Activated T-cell treated with anti-CD3 and anti-CD28 coated beads for 4 hours (primary cell): ENCODE data around the gene USP6.
"Not testable (repeated sequence)": the region's sequence is repeated elsewhere in the genome, so short reads cannot be mapped to it uniquely, and the experiment has no call there.

Experiments
- DNase-seq: peaks from one replicate; pipeline ENCODE4 v3.0.0-alpha.2; 2020

Gene USP6

DNA sequence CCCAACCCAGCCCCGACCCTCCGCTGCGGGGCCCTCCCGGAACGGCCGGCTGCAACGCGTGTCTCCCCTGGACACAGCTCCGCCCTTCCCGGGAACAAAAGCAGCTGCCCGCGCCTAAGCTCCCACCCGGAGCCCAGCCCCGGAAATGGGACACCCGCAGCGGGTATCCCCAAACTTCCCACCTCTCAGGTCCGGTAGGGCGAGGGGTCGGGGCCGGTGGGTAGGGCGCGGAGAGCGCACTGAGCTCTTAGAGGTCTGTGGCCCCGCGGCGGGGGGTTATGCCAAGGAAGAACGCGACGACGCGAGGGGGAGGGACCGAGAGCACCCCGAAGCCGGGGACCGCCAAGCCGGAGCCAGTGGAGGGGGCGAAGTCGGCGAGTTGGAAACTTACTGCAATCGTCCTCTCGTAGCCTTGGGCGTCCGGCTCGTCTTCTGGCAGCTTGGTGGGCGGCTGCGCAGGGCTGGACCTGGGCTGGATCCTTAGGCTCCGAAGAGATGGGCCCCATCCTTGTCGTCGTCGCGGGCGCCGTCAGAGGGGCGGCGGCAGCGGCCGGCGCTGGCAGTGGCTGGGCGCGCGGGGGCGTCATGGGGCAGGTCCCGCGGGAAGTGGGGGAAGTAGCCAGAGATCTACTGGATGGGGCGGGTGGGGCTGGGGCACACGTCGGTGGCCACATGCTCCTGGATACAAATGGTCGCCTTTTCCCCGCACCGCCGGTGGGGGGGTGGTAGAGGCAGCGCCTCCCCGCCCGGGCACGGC lies 6.9 kb downstream of the USP6 start:
- DNase-seq: no peak

DNA sequence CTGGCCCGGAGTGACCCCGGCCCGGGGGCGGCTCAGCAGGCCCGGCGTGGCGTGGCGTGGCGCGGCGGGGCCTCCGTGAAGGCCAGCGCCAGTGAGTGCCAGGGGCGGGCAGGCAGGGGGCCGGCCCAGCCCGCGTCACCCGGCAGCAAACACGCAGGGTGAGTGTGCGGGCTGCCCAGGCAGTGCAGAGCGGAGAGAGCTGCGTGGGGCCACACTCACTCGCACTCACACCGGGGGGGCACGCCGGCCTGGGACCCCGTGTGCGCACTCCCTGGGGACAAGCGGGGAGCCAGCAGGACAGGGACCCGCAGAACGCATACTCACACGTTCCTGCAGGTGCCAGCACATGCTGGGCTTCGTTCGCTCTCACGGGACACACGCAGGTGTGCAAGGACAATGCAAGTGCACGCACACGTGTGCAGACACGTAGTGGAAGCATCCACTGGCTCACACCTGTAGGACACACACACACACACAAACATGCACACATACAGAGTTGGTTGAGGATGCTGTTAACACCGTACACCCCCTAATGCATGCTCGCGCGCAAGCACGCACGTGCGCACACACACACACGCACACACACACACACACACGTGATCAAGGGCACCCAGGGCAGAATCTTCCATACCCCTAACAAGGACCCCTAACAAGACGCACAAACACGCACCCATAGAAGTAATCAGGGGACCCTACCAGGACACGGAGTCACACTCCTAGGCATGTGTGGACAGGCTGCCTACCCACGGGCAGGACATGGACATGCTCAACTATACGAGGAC lies 7.7 kb downstream of the USP6 start:
- DNase-seq: no peak

DNA sequence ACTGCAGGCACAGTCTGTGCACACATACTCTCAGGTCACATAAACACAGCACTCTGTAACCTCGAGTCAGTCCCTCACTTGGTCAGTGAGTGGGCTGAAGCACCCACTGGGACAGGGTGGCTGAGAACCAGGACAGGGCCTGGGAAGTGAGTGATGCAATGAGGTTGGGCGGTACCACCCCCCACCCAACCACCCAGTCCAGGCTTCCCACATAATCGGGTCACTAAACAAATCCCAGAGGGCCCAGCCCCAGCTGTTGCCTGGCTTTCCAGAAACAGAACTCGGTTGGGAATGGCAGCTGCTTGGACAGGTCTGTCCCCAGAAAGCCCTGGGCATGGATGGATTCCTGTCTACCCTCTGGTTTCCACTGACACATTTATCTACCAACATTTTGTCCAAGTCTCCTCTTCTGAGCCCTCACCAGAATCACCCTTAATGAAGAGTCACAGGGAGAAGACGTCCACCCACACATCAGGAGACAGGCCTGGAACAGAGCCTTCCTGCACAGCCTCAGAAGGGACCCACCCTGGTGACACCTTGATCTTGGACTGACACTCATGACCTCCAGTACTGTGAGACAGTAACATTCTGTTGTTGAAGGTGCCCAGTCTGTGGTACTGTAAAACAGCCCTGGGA lies 8.4 kb downstream of the USP6 start:
- not testable (repeated sequence) for DNase-seq

DNA sequence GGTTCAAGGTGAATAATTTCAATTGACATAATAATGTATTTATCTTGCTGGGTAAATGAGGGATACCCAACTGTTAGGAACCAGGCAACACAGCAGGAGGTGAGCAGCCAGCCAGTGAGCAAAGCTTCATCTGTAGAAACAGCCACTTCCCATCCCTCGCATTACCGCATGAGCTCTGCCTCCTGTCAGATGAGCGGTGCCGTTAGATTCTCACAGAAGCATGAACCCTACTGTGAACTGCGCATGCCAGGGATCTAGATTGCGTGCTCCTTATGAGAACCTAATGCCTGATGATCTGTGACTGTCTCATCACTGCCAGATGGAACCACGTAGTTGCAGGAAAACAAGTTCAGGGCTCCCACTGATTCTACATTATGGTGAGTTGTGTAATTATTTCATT lies 9.1 kb downstream of the USP6 start:
- DNase-seq: not testable (repeated sequence)

DNA sequence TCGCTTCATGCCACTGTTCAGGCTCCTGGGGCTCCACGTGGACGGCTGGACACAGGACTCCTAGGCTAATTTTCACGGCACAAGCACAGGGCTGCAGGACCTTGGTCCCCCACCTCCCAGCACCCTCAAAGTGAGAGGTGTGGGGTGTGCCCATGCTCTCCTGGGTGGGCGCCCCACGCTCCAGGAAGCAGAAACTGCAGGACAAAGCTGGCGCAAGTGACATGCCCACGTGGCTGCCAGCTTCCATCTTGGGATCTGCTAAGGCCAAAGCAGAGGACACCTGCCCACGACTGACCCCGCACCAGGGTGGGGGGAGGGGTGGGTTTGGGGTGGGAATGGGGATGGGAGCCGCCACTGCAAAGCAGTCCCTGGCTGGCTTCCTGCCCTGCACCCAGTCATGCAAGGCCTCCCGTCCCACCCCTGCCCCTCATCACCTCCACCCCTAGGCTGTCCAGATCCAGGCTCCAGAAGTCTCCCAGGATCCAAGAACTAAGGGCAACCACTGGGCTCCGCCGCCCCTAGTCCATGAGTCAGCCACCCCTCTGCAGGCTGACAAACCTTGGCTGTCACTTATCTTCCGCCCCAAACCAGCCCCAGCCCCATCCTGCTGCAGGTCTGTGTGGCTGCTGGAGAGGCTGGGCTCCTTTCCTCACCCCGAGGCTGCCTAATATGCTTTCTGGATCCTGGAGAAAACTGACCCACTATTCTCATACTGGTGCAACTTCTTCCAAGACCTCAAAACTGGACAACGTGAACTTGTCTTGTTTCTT lies 11.1 kb downstream of the USP6 start:
- no peak for DNase-seq

DNA sequence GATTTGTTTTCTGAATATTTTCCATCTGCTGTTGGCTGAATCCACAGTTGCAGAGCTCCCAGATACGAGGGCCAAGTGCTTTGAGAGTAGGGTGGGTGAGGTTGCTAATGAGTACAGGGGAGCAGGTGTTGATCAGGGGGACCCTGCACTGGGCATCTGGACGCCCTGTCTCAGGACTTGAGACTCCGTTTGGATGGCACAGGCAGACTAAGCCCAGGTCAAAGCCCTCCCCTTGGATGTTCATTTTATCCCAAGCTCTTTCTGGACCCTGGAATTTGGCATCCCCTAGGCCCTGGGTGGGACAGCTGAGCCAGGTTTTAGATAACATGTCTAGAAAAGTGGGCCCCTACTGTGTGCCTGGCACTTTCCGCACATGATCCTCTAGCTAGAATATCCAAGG lies 12.1 kb downstream of the USP6 start:
- no peak for DNase-seq

DNA sequence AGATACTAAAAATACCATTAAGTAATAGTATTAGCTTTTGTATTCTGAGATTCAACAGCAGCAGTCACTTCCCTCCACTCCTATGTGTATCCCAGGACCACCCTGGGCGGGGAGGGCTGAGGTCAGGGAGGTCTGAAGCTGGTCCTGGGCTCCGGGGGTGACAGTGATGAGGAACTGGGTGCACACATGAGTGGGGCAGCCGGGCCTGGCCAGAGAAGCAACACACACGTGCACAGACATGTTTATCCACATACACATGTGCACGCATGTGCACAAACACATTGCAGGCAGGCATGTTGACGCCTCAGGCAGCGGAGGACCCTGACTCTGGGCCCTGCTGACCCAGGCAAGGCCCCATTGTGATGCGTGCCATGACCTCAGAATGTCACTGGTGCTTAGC lies 12.6 kb downstream of the USP6 start:
- DNase-seq: not testable (repeated sequence)

DNA sequence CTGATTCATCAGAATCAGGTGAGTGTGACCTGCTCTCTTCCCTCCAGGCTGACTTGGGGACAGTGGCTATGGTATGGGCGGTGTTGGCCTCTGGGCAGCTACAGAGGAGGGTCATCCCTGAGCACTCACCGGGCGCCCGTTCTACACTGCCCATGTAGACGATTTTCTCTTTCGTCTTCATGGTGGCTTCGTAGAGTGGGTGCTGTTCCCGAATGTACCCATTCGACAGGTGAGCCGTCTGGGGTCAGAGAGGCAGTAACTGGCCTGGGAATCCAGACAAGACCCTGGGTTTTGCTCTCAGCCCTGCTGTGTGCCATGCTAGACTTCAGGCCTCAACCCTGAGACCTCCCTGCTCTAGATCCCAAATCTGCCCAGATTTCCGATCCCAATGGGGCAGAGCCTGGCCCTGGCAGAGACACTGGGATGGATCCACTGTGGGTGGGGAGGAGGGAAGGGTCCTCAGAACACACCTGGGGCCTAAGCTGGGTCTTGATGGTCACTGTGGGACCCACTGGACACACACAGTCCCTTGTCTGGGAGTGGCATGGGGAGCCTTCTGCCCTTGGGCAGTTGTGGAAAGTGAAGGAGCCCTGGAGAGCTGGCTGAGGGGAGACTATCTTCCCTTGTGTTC lies 13.2 kb downstream of the USP6 start:
- no peak for DNase-seq

DNA sequence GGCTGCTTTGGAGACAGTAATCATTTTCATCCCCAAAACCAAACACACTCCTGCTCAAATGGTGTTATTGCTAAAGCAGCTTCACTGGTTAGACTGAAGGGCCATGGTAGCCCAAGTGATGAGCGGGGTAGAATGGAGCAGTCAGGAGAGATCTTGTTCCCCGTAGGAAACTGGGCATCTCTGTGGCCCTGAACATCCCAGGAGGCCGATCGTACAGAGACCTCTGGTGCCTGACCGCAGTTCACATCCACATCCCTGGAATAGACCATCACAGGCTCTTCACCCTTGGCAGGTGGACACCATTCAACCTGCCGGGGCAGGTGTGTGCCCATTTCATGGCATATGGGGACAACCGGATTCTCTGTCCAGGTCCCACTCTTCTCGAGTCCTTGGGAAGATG lies 13.9 kb downstream of the USP6 start:
- not testable (repeated sequence) for DNase-seq

DNA sequence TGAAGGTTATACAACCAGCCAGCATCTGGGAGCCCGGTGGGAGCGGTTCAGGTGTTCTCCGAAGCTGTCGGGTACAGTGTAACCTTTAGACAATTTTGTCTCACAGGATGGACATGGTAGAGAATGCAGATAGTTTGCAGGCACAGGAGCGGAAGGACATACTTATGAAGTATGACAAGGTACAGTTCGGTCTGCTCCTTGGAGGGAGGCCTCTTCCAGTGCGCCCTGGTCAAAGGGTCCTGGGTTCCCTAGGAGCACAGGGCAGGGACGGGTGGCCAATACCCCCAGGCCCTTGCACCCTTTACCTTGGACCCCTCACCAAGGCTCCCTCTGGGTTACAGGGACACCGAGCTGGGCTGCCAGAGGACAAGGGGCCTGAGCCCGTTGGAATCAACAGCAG lies 14.4 kb downstream of the USP6 start:
- not testable (repeated sequence) for DNase-seq

DNA sequence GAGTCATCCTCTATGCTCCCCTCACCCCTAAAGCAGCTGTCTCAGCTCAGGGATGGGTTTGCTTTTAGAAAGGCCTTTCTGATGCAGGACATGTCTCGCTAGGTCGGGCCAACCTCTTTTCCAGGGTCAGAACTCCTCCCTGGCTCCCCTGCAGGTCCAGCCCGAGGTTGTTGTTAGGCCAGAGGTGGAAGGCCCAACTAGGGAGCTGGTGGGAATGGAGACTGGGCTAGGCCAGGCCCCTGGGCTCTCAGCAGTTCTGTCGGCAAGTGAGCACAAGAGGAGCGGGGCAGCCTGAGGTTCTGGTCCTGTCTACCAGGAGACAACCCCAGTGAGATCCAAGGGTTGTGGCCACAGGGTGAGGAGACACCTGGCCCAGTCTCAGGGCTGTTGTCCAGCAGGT lies 14.9 kb downstream of the USP6 start:
- DNase-seq: not testable (repeated sequence)

DNA sequence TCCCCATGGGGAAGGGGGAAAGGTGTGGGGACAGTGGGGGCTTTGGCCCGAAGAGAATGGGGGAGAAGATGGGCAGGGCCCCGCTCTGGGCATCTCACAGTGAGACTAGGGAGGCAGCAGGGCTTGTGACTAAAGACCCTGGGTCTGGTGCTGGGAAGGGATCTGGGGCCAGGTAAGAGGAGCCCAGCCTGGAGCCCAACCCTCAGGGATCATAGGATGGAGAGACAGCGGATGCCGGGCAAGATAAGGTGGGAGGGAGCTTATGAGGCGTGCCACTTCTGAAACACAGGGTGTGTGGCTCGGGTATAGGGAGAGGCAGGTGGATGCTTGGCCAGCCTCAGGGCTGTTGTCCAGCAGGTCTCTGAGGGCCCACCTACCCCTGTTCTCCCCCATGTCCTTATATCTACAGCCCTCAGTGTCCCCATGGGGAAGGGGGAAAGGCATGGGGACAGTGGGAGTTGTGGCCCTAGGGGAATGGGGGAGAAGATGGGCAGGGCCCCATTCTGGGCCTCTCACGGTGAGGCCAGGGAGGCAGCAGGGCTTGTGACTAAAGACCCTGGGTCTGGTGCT lies 15.4 kb downstream of the USP6 start:
- no peak for DNase-seq

DNA sequence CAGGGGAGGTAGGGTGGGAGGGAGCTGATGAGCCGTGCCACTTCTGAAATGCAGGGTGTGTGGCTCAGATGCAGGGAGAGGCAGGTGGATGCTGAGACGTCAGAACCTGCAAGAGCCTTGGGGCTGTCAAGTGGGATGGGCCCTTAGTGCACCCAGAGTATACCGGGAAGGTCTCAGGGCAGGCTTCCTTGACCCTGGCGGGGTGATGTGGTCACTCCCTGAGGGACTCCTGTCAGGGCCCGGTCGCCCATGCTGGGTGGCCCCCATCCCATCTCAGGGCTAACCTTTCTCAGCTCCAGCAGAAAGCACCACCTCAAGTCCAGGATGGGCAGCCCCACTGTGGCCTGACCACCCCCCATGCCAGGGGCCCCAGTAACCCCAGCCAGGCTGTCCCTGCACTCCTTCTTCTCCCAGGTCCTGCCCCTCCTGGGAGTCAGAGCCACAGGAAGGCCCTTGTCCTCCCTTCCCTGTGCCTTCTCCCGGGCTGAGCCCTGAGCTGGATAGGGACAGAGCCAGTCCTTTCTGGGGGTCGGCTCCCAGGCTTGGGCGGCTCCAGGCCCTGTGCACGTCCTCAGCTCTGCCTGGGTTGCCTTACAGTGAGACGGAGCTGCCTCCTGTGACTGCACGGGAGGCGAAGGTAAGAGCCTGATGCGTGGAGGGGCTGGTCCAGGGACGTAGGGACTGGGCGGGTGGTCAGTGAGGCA lies 16.1 kb downstream of the USP6 start:
- DNase-seq: not testable (repeated sequence)

DNA sequence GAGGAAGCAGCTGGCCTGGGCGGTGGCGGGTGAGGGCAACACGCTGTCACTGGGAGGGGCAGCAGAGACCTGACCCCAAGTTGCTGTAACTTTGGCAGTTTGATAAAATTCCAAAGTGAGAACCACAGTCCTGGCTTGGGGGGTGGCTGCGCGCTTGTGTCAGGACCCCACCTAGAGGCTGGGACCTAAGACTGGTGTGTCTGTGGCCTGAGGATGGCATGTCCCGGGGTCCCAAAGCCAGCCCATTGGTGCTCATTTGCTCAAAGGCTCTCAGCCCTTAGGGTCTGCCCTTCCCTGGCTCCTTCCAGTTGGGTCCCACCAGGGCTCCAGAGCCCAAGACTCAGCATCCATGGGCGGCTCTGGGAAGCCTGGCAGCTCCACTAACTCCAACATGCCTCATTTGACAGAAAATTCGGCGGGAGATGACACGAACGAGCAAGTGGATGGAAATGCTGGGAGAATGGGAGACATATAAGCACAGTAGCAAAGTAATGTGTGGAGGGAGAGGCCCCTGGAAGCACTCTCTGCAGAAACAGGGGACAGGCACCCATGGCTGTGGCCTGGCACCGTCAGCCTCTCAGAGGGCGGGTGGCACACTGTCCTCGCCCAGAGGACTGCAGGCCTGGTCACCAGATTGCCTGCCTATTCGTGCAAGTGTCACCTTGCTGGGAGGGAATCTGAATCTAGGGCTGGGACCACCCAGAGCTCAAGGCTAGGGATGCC lies 16.8 kb downstream of the USP6 start:
- not testable (repeated sequence) for DNase-seq

DNA sequence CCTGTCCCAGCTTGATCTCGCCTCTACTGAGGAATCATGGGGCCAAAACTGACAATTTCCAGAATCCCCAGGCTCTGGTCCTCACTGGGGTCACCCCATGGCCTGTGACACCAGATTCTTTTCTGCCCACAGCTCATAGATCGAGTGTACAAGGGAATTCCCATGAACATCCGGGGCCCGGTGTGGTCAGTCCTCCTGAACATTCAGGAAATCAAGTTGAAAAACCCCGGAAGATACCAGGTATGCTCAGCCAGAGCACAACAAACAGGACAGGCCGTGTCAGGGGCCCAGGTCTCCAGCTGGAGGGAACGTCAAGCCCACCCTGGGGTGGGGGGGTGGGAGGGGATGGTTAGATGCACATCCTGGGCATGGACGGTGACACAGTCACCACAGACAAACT lies 17.5 kb downstream of the USP6 start:
- no peak for DNase-seq

DNA sequence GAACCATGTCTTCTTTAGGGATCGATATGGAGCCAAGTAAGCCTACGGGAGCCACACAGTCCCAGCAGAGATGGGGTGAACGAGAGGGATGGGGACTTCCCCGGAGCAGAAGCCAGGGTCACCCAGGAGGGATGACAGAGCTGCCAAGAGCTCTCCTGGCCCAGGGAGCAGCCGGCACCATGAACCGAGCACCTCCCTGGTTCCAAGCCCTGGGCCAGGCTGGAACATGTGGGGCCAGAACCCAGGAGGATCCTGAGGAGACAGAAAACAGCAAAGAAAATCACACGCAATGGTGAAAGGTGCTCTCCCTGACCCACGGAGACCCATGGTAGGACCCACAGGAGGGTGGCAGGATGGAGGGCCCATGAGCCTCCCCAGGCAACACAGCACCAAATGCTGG lies 18.1 kb downstream of the USP6 start:
- not testable (repeated sequence) for DNase-seq

DNA sequence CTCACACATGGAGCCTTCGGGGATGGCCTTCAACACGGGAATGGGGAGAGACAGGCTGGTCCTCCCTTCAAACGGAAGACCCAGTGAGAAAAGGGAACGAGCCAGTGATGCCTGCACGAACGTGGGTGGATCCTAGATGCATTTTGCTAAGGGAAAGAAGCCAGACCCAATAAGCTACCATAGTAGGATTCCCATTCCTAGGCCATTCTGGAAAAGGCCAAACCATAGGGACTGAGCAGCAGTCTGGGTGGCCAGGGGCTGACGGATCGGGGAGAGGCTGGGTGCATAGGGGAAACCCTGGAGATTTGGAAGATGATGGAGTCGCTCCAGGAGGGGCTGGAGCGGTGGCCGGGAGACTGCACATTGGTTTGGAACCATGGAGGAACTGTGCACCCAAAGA lies 18.7 kb downstream of the USP6 start:
- not testable (repeated sequence) for DNase-seq

DNA sequence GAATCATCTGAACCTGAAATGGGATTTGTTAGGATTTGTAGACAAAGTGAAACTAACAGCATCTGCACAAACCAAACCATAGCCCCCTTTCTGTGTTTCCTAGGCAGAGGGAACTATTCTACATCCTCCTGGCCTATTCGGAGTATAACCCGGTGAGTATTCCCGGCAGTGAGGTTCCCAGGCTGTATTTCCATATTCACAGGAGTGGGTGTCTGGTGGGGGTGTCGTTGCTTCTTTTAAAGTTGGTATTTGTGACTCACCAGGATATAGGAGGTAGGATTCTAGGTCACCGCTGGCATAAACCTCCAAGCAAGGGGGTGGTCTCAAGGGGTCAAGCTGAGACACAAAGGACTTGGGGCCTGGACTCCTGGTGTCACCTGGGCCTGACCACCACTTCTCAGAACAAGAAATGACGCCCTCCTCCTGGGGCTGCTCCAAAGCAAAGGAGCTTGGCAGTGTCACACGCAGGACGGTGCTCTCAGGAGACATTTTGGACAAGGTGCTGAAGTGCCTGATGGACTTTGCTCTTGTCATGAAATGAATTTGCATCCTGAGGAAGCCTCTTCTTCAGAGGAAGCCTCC lies 19.4 kb downstream of the USP6 start:
- DNase-seq: not testable (repeated sequence)

DNA sequence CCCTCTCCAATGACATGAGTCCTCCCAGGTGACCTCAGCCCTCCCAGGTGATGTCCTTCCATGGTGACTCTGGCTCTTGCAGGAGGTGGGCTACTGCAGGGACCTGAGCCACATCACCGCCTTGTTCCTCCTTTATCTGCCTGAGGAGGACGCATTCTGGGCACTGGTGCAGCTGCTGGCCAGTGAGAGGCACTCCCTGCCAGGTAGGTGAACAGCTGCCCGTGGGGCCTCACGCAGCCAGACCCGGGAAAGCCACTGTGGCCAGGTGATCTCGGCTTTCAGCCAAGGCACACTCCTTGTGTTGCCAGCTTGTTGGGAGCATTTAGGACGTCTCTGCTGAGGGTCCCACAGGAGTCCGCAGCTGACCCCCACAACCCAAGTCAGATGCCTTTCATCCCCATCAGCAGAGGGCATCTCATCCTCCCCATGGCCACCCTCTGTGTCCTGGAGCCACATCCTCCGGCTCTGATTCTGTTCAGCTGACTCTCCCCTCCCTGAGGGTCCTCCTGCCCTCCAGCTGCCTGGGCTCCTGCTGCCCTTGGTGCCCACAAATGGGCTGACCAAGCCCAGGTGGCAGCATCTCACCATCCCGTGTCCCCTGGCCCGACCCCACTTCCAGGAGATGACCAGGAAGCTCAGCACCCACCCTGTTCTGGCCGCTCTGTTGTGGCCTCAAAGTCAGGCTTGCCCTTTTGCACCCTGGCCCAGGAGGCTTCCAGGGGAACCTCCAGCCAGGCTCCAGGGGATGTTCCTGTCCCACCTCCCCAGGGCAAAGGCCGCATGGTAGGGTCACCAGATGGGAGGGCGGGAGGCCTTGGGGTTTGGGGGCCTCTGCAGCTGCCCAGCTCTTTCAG lies 20.1 kb downstream of the USP6 start:
- no peak for DNase-seq
